Measurements from ENCODE around the gene HOXA6. TPM values are rescaled to one million over a fixed set of nuclear protein-coding genes. Genes with fewer than 3 reads are reported as not detected.

The HOXA6 gene
- total RNA-seq, 1 experiment from 2014 or later: 12.7 TPM

DNA sequence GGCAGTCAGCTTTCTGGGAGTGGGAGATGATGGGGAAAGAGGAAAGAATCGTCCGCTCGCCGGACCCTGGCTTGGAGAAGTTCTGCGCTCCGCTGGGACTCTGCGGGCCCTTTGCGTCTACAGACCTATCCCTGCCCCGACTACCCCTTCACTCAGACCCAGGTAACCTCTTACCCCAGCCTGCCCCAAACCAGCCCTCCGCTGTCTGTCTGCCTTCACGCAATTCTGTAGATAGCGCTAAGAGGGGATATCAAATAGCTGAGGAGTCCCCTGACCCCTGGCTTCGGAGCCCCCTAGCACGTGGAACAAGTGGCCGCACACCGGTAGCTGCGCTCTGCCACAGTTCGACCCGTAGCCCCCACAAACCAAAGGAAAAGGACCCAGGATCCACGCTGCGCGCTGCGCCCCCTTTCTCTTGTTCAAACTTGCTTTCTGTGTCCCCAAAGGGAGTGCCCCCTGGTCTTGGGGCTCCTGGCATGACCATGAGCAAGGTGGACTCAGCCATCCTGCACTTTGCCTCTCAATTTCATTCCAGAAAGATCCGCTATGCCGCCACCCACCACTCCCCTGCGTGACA lies 24.0 kb downstream of the HOXA6 start:
- ChIA-PET CTCF (no interaction called here), POLR2A (no interaction called here), RAD21 (ENCODE audit: low non-redundant PET in 1 of 2, low total read pairs in 2 of 2, uncharacterized antibody in 2 of 2, unreplicated experiment in 2 of 2) (no interaction called here)
- H3K79me2 ChIP-seq (ENCODE audit: insufficient read depth, low read length): no peaks in the 10 kb centered on the region
- peak overlapping the region; percentile 52 for H3K9ac ChIP-seq (ENCODE audit: low read length)
- no peak for TF ChIP-seq POLR2A (IDR thresholded peaks at IDR 0.05; ENCODE audit: borderline replicate concordance, extremely low read depth, insufficient read depth, insufficient read length)
- TF ChIP-seq EZH2phosphoT487 (IDR thresholded peaks at IDR 0.05; ENCODE audit: borderline replicate concordance): no peak
- TF ChIP-seq YY1 (IDR thresholded peaks at IDR 0.05; ENCODE audit: extremely low read depth, insufficient replicate concordance, low read depth, low read length): no peak
- TF ChIP-seq RAD21 (IDR thresholded peaks at IDR 0.05; ENCODE audit: low read depth): no peak
- TF ChIP-seq CEBPB (IDR thresholded peaks at IDR 0.05; ENCODE audit: low read depth): no peak
- TF ChIP-seq, protein P1, sequence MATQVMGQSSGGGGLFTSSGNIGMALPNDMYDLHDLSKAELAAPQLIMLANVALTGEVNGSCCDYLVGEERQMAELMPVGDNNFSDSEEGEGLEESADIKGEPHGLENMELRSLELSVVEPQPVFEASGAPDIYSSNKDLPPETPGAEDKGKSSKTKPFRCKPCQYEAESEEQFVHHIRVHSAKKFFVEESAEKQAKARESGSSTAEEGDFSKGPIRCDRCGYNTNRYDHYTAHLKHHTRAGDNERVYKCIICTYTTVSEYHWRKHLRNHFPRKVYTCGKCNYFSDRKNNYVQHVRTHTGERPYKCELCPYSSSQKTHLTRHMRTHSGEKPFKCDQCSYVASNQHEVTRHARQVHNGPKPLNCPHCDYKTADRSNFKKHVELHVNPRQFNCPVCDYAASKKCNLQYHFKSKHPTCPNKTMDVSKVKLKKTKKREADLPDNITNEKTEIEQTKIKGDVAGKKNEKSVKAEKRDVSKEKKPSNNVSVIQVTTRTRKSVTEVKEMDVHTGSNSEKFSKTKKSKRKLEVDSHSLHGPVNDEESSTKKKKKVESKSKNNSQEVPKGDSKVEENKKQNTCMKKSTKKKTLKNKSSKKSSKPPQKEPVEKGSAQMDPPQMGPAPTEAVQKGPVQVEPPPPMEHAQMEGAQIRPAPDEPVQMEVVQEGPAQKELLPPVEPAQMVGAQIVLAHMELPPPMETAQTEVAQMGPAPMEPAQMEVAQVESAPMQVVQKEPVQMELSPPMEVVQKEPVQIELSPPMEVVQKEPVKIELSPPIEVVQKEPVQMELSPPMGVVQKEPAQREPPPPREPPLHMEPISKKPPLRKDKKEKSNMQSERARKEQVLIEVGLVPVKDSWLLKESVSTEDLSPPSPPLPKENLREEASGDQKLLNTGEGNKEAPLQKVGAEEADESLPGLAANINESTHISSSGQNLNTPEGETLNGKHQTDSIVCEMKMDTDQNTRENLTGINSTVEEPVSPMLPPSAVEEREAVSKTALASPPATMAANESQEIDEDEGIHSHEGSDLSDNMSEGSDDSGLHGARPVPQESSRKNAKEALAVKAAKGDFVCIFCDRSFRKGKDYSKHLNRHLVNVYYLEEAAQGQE (IDR thresholded peaks at IDR 0.05; ENCODE audit: low read depth): no peak
- no peak for TF ChIP-seq TCF7L2 (IDR thresholded peaks at IDR 0.05; ENCODE audit: borderline replicate concordance, extremely low read depth, insufficient read depth, insufficient read length)
- no peak for TF ChIP-seq EGR1 (IDR thresholded peaks at IDR 0.05; ENCODE audit: low read depth)
- no peak for TF ChIP-seq CTCF (IDR thresholded peaks at IDR 0.05 in 2 of 3, conservative IDR thresholded peaks at IDR 0.05 in 1 of 3; ENCODE audit: borderline replicate concordance in 1 of 3, insufficient read depth in 1 of 3, low read depth in 2 of 3, low read length in 2 of 3)
- TF ChIP-seq ZNF274 (IDR thresholded peaks at IDR 0.05; ENCODE audit: low read depth, low read length): no peak
- no peak for TF ChIP-seq POLR2AphosphoS5 (IDR thresholded peaks at IDR 0.05; ENCODE audit: low read depth, low read length)
- no peaks in the 10 kb centered on the region for H3K9me2 ChIP-seq (ENCODE audit: insufficient read depth)
- DNase-seq (ENCODE audit: low read depth, low spot score) (no peak), ATAC-seq (no peak)
- H2AFZ ChIP-seq (ENCODE audit: low read depth, low read length, poor library complexity, severe bottlenecking): peak overlapping the region; percentile 70
- H4K20me1 ChIP-seq (ENCODE audit: insufficient read depth): no peaks in the 10 kb centered on the region
- H3K36me3 ChIP-seq (ENCODE audit: control insufficient read depth in 1 of 2, insufficient read depth in 2 of 2, low read length in 2 of 2): no peaks in the 10 kb centered on the region
- peak overlapping the region; percentile 60; the same call in 1 of the 2 replicates for H3K27ac ChIP-seq (ENCODE audit: low read depth, low read length)
- intact Hi-C loops (cut with micrococcal nuclease): no loop called here
- H3K27me3 ChIP-seq (ENCODE audit: insufficient read depth, low read length): peaks cover 40% of the 10 kb centered on the region
- no peaks in the 10 kb centered on the region for H3K9me3 ChIP-seq (ENCODE audit: control insufficient read depth in 1 of 2, insufficient read depth in 1 of 2, low read depth in 1 of 2, low read length in 2 of 2)
- peak overlapping the region; percentile 76 for H3K4me2 ChIP-seq (ENCODE audit: low read length)
- H3K4me3 ChIP-seq (replicated peaks in 1 of 2; ENCODE audit: low read depth in 1 of 2, low read length in 2 of 2): peak overlapping the region; percentile 27 to 37
- no TSS peak for BruUV-seq (replicated peaks)
- H3K4me1 ChIP-seq (ENCODE audit: control insufficient read depth in 1 of 2, insufficient read depth in 2 of 2, low read length in 2 of 2): peaks cover 33 to 78% of the 10 kb centered on the region in 2 experiments

Measured in HCT116 (cell line).